ENCODE data around the gene EHBP1.

EHBP1 gene

DNA sequence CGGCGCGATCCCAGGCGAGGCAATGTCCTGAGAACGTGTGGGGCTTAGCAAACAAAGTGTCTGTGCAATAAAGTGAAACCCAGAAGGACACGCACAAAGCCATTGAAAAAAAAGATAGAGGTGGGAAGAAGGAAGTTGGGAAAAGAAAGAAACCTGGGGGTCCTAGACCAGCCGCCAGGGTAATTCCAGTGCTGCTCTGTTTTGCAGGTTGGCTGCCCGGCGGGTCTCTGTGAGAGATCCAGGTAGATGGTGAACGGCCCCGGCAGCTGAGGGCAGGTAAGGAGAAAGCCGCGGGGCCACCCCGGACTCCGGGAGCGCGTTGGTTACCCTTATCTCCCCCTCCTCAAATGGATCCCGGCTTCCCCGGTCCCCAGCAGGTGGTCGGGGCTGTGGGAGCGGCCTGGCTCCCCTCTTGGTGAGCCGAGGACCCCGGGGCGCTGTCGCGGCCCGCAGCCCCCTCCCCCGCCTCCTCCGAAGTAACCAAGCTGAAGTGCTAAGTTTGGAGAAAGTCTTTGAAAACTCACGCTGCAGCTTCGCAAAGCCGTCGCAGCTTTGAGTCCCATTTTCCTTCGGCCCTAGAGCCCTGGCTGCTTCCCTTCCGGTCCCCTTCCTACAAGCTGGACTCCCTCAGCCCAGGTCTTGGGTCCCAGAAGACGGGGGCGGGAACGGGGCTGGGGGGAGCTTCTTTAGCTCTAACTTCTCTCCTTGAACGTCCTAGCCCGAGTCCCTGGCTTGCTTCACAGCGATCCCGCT, 345.7 kb downstream of the EHBP1 start:
- H3K4me1 ChIP-seq (ENCODE audit: insufficient read depth, low read length, severe bottlenecking) = peaks cover 47% of the 10 kb centered on the region
- H3K27me3 ChIP-seq (ENCODE audit: insufficient read depth, low read length) = no peaks in the 10 kb centered on the region
- H3K27ac ChIP-seq (ENCODE audit: low read depth, low read length, poor library complexity, severe bottlenecking) = no peak overlapping the region

DNA sequence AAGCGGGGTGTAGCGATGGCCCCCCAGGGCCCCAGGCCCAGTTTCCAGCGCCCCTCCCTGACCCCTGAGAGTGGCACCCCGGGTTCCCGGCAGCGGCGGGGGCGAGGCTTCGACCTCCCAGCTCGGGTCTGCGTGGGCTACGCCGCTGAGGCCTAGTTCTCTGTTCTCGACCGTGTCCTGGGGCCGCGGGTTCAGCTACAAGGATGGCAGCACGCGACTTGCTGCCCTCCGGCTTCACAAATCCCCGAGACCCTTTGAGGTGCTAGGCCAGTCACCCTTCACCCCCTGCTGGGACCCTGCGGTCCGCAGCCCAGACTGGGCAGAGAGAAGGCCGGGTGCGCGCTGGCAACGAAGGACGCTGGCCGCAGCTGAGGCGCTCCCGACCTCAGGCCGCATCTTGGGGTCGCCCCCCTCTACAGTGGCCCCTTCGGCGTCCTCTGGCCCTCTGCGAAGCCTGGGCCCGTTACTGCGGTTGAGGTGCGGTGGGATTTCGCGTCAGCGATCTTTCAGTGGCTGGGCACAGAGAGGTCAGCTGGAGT, 346.4 kb downstream of the EHBP1 start:
- Histone ChIP-seq H3F3A (ENCODE audit: insufficient read depth, low read length) (no peaks in the 10 kb centered on the region), H2AFZ (ENCODE audit: low read length) (no peak overlapping the region), H3K36me3 (ENCODE audit: insufficient read depth, low read length) (peaks cover 24% of the 10 kb centered on the region), H3K9me3 (ENCODE audit: low read length) (no peaks in the 10 kb centered on the region), H3K9ac (ENCODE audit: low read length) (peak overlapping the region; percentile 85), H3K9me2 (ENCODE audit: low read depth, low read length) (no peaks in the 10 kb centered on the region), H3K79me2 (ENCODE audit: insufficient read depth, low read length) (no peaks in the 10 kb centered on the region), H3K4me3 (ENCODE audit: low read depth, low read length, poor library complexity, severe bottlenecking) (peak overlapping the region; percentile 84), H3K4me1 (ENCODE audit: insufficient read depth, low read length, severe bottlenecking) (peaks cover 47% of the 10 kb centered on the region), H3K27me3 (ENCODE audit: insufficient read depth, low read length) (no peaks in the 10 kb centered on the region), H4K20me1 (ENCODE audit: insufficient read depth, low read length) (no peaks in the 10 kb centered on the region), H3K27ac (ENCODE audit: low read depth, low read length, poor library complexity, severe bottlenecking) (no peak overlapping the region), H3K4me2 (ENCODE audit: low read length) (peak overlapping the region; percentile 63)
- TF ChIP-seq, protein P1, sequence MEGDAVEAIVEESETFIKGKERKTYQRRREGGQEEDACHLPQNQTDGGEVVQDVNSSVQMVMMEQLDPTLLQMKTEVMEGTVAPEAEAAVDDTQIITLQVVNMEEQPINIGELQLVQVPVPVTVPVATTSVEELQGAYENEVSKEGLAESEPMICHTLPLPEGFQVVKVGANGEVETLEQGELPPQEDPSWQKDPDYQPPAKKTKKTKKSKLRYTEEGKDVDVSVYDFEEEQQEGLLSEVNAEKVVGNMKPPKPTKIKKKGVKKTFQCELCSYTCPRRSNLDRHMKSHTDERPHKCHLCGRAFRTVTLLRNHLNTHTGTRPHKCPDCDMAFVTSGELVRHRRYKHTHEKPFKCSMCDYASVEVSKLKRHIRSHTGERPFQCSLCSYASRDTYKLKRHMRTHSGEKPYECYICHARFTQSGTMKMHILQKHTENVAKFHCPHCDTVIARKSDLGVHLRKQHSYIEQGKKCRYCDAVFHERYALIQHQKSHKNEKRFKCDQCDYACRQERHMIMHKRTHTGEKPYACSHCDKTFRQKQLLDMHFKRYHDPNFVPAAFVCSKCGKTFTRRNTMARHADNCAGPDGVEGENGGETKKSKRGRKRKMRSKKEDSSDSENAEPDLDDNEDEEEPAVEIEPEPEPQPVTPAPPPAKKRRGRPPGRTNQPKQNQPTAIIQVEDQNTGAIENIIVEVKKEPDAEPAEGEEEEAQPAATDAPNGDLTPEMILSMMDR (IDR thresholded peaks at IDR 0.05; ENCODE audit: low read length) = no peak
- TF ChIP-seq EZH2 (IDR thresholded peaks at IDR 0.05; ENCODE audit: borderline replicate concordance, low read length) = no peak

More for the DNA sequence above, 345.7 kb downstream of the EHBP1 start:
- Histone ChIP-seq H3K9me3 (ENCODE audit: low read length) (no peaks in the 10 kb centered on the region), H3K4me2 (ENCODE audit: low read length) (peak overlapping the region; percentile 63), H3K79me2 (ENCODE audit: insufficient read depth, low read length) (no peaks in the 10 kb centered on the region), H3K36me3 (ENCODE audit: insufficient read depth, low read length) (peaks cover 18% of the 10 kb centered on the region), H4K20me1 (ENCODE audit: insufficient read depth, low read length) (no peaks in the 10 kb centered on the region), H3K9ac (ENCODE audit: low read length) (peak overlapping the region; percentile 85), H3K4me3 (ENCODE audit: low read depth, low read length, poor library complexity, severe bottlenecking) (peak overlapping the region; percentile 84), H2AFZ (ENCODE audit: low read length) (peak overlapping the region; percentile 62; the same call in 1 of the 2 replicates), H3K9me2 (ENCODE audit: low read depth, low read length) (no peaks in the 10 kb centered on the region), H3F3A (ENCODE audit: insufficient read depth, low read length) (no peaks in the 10 kb centered on the region)
- TF ChIP-seq, protein P1 (IDR thresholded peaks at IDR 0.05; ENCODE audit: low read length) = peak; percentile 11; the same call in 1 of the 2 replicates
- no peak for TF ChIP-seq EZH2 (IDR thresholded peaks at IDR 0.05; ENCODE audit: borderline replicate concordance, low read length)

DNA sequence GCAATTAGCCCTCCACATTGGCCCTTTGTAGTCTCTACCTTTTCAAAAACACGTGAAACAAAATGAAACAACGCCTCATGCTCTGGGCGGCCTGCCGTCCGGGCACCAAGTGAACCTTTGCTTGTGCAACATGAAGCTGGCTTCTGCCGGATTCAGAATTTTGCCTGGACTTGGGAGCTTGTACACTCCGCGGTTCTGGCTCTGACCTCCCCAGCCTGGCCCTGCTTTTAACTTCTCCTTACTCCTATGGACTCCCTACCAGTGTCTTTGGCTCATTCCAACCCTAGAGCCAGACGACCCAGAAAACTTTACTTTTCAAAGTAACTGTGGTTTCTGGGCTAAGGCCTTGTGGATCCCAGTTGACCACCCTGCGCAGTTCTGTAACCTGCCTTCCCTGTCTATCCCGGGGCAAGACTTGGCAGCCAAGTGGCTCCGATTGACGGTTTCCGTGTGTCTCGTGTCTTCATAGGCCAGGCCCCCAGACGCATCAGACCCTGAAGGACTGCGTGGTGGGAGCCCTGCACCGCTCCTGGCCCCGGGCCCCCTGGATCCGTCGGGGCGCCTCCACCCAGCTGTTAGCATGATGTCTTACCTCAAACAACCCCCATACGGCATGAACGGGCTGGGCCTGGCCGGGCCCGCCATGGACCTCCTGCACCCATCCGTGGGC, 347.0 kb downstream of the EHBP1 start:
- Histone ChIP-seq H3K4me3 (ENCODE audit: low read depth, low read length, poor library complexity, severe bottlenecking) (peak overlapping the region; percentile 84), H3K79me2 (ENCODE audit: insufficient read depth, low read length) (no peaks in the 10 kb centered on the region), H3K27me3 (ENCODE audit: insufficient read depth, low read length) (no peaks in the 10 kb centered on the region), H3K36me3 (ENCODE audit: insufficient read depth, low read length) (peaks cover 29% of the 10 kb centered on the region), H4K20me1 (ENCODE audit: insufficient read depth, low read length) (no peaks in the 10 kb centered on the region), H3K9me3 (ENCODE audit: low read length) (no peaks in the 10 kb centered on the region), H3K4me1 (ENCODE audit: insufficient read depth, low read length, severe bottlenecking) (peaks cover 46% of the 10 kb centered on the region), H2AFZ (ENCODE audit: low read length) (no peak overlapping the region), H3K27ac (ENCODE audit: low read depth, low read length, poor library complexity, severe bottlenecking) (no peak overlapping the region), H3K9ac (ENCODE audit: low read length) (no peak overlapping the region), H3K4me2 (ENCODE audit: low read length) (peak overlapping the region; percentile 63; the same call in 1 of the 2 replicates), H3K9me2 (ENCODE audit: low read depth, low read length) (no peaks in the 10 kb centered on the region), H3F3A (ENCODE audit: insufficient read depth, low read length) (no peaks in the 10 kb centered on the region)
- TF ChIP-seq, protein P1 (IDR thresholded peaks at IDR 0.05; ENCODE audit: low read length) = no peak
- TF ChIP-seq EZH2 (IDR thresholded peaks at IDR 0.05; ENCODE audit: borderline replicate concordance, low read length) = no peak
